ENCODE results near the gene JDP2. TPM values are rescaled to one million over a fixed set of nuclear protein-coding genes. Genes with fewer than 3 reads are reported as not detected.

The JDP2 gene
- total RNA-seq, 1 experiment from 2014 or later, result 2.9 TPM

DNA sequence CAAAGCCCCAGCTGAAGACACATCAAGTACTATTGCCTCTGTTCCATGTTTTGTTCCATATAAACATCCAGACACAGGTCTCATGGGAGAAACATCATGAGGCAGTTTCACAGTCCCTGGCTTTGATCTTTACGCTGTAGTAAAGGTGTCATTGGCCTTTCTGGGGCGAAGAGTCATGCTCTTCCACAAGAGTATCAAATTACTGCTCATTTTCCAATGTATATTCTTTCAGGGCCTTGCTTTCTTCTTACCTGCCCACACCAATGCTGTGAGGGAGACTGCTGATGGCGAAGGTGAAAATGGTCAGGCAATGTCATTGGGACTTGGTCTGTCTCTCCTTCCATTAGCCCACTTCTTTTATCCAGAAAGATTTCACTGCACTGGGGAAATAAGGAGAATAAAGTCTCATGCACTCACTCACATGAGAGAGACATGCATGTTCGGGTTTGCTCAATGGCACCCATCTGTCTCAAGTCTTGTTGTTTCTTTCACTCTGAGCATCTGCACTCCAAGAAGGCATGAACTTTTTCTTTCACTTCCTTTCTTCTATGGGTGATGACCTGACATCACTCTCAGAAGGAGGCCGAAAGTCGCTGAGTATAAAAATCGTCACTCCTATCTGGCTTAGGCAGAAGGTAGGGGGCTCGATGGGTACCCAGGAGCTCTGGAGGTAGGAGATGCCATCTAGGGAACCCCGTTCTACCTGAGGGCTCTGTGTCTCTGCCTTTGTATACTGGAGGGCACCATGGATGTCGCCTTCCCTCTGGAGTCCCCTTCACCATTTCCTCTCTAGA lies 1.3 kb upstream of the JDP2 start:
- no peaks in the 10 kb centered on the region for H3K9me3 ChIP-seq (replicated peaks)
- no peak overlapping the region for H3K4me3 ChIP-seq
- no peaks in the 10 kb centered on the region; the same call in 1 of the 2 replicates for H3K4me1 ChIP-seq
- DNase-seq, result no peak
- no peaks in the 10 kb centered on the region for H3K36me3 ChIP-seq
- H3K27me3 ChIP-seq, result no peaks in the 10 kb centered on the region
- H3K27ac ChIP-seq, result no peak overlapping the region

DNA sequence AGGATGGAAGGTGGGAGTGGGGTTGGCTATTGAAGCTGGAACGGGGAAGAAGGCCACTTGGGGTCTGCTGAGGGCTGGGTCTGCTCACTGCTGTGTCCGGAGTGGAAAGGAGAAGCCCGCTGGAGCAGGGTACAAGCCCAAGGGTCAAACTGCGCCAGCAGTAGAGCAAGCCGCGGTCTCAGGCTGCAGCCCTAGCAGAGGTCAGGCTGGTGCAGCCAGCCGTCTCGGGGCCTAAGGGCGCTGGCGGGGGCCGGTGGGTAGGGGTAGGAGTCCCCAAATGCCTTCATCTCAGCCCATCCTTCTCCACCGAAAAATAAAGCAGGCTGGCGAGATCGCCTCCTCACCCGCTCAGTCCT lies 718 bp upstream of the JDP2 start:
- Histone ChIP-seq H3K9me3 (replicated peaks) (no peaks in the 10 kb centered on the region), H3K36me3 (no peaks in the 10 kb centered on the region), H3K4me3 (peak overlapping the region; percentile 68), H3K4me1 (no peaks in the 10 kb centered on the region; the same call in 1 of the 2 replicates), H3K27me3 (no peaks in the 10 kb centered on the region), H3K27ac (no peak overlapping the region)
- DNase-seq, result no peak

DNA sequence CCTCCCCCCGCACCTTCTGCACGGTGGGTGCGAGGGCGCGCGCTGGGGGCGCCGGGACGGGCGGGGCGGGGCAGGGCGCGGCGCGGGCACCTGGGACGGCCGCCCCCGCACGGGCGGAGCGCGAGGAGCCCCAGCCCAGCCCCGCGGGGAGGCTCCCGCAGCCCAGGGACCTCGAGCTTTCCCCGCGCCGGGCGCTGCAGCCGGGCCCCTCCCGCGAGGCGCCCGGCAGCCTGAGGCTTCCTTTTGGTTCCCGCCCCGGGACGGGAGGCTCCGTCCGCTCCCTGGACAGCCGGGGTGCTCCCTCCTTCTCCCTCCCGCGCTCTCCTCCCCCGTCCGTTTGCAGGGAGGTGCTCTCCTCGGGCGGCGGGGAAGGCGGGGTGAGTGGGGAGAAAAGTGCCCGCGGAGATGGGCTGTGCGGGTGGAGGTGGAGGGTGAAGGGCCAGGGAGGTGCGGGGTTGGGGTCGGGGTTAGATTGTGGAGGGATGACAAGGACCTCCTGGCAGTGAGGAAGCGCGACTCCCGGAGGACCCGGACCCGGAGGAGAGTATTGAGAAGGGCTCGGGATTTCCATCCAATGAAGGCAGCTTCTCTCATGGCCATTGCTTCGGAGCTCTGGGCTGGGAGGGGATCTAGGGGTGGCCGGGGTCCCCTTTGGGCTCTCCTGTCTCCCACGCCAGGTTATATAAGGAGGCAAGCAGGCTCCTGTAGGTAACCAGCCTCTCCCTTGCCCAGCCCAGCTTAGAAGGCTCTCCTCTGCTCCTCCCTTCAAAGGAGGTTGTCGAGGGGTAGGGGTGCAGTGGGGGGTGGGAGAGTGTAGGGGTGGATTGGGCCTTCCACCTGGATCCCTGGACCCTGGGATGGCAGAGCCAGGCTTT lies 645 bp downstream of the JDP2 start:
- H3K27ac ChIP-seq, result no peak overlapping the region

GRCh38 chr14:75429562-75429961 lies 1.7 kb downstream of the JDP2 start:
- H3K27ac ChIP-seq, result no peak overlapping the region
- no peaks in the 10 kb centered on the region for H3K9me3 ChIP-seq (replicated peaks)
- H3K36me3 ChIP-seq, result no peaks in the 10 kb centered on the region
- H3K27me3 ChIP-seq, result no peaks in the 10 kb centered on the region
- DNase-seq, result no peak
- peaks cover 9% of the 10 kb centered on the region for H3K4me1 ChIP-seq
- H3K4me3 ChIP-seq, result no peak overlapping the region

More for the DNA sequence above, 645 bp downstream of the JDP2 start:
- peaks cover under 1% of the 10 kb centered on the region; the same call in 1 of the 2 replicates for H3K4me1 ChIP-seq
- H3K9me3 ChIP-seq (replicated peaks), result no peaks in the 10 kb centered on the region
- no peaks in the 10 kb centered on the region for H3K36me3 ChIP-seq
- peak overlapping the region; percentile 59 for H3K4me3 ChIP-seq
- DNase-seq, result no peak
- no peaks in the 10 kb centered on the region for H3K27me3 ChIP-seq

DNA sequence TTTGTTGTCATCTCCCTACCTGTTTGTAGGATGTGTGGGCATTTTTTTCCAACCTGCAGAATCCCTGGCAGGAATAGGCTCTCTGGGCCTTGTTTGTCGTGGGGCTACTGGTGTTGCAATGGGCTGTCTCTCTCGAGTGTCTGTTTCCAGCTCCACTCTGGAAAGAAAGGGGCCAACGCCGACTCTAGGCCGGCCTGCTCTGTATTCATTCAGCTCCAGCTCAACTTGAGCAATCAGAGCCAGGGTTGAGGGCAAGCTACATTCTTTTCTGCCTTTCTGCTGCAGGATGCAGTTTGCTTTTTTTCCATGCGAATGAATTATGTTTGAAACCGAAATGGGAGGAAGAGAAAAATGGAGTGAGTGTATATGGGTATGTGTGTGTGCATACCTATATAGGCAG lies 2.3 kb downstream of the JDP2 start:
- H3K4me3 ChIP-seq, result no peak overlapping the region
- no peak overlapping the region for H3K27ac ChIP-seq
- peaks cover 14% of the 10 kb centered on the region for H3K4me1 ChIP-seq

GRCh38 chr14:75430526-75430925 lies 2.7 kb downstream of the JDP2 start:
- no peaks in the 10 kb centered on the region for H3K9me3 ChIP-seq (replicated peaks)
- H3K27me3 ChIP-seq, result no peaks in the 10 kb centered on the region
- no peak overlapping the region for H3K4me3 ChIP-seq
- no peak overlapping the region for H3K27ac ChIP-seq
- no peak for DNase-seq
- H3K4me1 ChIP-seq, result peaks cover 17% of the 10 kb centered on the region
- no peaks in the 10 kb centered on the region for H3K36me3 ChIP-seq

More for the DNA sequence above, 2.3 kb downstream of the JDP2 start:
- no peaks in the 10 kb centered on the region for H3K9me3 ChIP-seq (replicated peaks)
- H3K36me3 ChIP-seq, result no peaks in the 10 kb centered on the region
- H3K27me3 ChIP-seq, result no peaks in the 10 kb centered on the region
- DNase-seq, result no peak

GRCh38 chr14:75430976-75431375 lies 3.2 kb downstream of the JDP2 start:
- Histone ChIP-seq H3K4me3 (no peak overlapping the region), H3K9me3 (replicated peaks) (no peaks in the 10 kb centered on the region), H3K4me1 (peaks cover 18% of the 10 kb centered on the region), H3K27ac (no peak overlapping the region), H3K36me3 (no peaks in the 10 kb centered on the region), H3K27me3 (no peaks in the 10 kb centered on the region)
- DNase-seq, result no peak

DNA sequence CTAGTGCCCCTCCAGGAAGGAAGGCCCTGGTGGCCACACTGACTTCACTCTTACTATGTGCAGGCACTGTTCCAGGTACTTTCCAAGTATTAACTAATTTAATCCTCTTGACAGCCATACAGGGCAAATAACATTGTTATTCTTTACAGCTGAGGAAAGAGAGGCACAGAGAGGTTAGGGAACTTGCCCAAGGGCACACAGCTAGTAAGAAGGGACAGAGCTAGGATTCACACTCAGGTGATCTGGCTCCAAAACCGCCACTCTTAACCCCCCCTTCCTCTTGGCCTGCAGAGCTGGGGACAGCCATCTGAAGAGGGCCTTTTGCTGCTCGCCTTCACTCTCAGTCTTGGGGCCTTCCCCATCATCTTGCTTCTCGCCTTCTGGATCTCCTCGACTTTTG lies 4.0 kb downstream of the JDP2 start:
- no peaks in the 10 kb centered on the region for H3K9me3 ChIP-seq (replicated peaks)
- no peaks in the 10 kb centered on the region for H3K36me3 ChIP-seq
- H3K4me1 ChIP-seq, result peaks cover 18% of the 10 kb centered on the region
- no peak overlapping the region for H3K4me3 ChIP-seq
- no peak overlapping the region for H3K27ac ChIP-seq
- no peaks in the 10 kb centered on the region for H3K27me3 ChIP-seq
- no peak for DNase-seq

DNA sequence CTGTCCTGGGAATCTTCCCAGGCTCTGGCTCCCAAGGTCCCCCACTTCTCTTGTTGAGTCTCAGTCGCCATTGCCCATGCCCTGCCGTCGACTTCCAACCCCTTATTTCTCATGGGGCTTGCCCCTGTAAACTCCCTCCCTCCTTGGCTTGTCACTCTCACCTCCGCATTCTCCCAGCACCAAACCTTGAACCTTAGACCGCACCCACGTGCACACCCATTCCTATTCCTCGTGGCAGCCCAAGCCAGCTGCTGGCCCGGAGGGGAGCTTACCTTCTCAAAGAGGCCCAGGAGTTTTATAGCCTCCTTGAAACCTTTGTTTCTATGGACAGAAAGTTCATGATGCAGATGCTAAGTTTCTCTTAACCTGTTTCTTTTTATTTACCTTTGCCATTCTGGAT lies 4.6 kb downstream of the JDP2 start:
- H3K36me3 ChIP-seq, result no peaks in the 10 kb centered on the region
- peaks cover 22% of the 10 kb centered on the region for H3K4me1 ChIP-seq
- H3K27me3 ChIP-seq, result no peaks in the 10 kb centered on the region
- DNase-seq, result no peak
- H3K4me3 ChIP-seq, result no peak overlapping the region
- no peaks in the 10 kb centered on the region for H3K9me3 ChIP-seq (replicated peaks)
- H3K27ac ChIP-seq, result no peak overlapping the region

- no peaks in the 10 kb centered on the region for H3K27me3 ChIP-seq
- peak; percentile 29 to 38 for DNase-seq
- H3K27ac ChIP-seq, result peak overlapping the region; percentile 48
- H3K9me3 ChIP-seq (replicated peaks), result no peaks in the 10 kb centered on the region
- peaks cover 24% of the 10 kb centered on the region for H3K4me1 ChIP-seq
- no peak overlapping the region for H3K4me3 ChIP-seq
- no peaks in the 10 kb centered on the region for H3K36me3 ChIP-seq
Measured at GRCh38 chr14:75433631-75434071, 5.8 kb downstream of the JDP2 start.

- no peaks in the 10 kb centered on the region for H3K36me3 ChIP-seq
- DNase-seq, result peak; percentile 75 to 85
- no peaks in the 10 kb centered on the region for H3K27me3 ChIP-seq
- no peaks in the 10 kb centered on the region for H3K9me3 ChIP-seq (replicated peaks)
- peaks cover 24% of the 10 kb centered on the region for H3K4me1 ChIP-seq
- H3K27ac ChIP-seq, result peak overlapping the region; percentile 48
- H3K4me3 ChIP-seq, result no peak overlapping the region
Measured at GRCh38 chr14:75434138-75434889, 6.5 kb downstream of the JDP2 start.

DNA sequence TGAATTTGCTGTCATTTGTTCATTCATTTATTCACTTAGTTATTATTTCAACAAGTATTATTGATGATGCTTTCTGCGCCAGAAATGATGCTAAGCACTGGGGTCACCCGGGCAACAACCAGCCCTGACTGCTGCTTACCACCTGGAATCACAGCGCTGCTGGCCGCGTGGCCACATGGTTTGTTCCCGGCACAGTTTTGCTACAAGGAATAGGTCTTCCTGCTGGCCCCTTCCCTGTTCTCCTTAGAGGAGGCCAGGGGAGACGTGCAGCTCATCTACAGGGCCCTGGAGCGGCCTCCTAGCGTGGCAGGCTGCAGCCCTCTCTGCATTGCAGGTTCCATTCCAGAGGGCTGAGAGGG lies 7.0 kb downstream of the JDP2 start:
- DNase-seq, result no peak
- H3K36me3 ChIP-seq, result no peaks in the 10 kb centered on the region
- H3K27me3 ChIP-seq, result no peaks in the 10 kb centered on the region
- H3K9me3 ChIP-seq (replicated peaks), result no peaks in the 10 kb centered on the region
- no peak overlapping the region for H3K4me3 ChIP-seq
- H3K4me1 ChIP-seq, result peaks cover 24% of the 10 kb centered on the region
- H3K27ac ChIP-seq, result peak overlapping the region; percentile 48; the same call in 1 of the 2 replicates

DNA sequence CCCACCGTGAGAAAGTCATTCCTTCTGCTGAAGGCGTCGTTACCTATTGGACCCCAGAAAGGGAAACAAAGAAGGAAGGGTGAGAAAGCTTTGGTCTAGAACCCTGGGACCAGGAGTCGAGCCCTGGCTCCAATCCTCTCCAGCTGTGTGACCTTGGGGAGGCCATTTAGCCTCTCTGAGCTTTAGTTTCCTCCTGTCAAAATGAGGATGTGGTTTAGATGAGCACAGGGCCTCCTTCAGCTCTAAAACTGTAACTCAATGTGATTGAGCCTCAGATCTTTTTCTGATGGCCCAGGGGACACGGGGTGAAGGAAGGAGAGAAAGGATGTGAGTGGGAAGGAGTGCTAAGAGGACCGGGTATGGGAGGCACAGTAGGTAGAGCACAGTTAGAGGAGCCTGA lies 7.7 kb downstream of the JDP2 start:
- Histone ChIP-seq H3K27ac (no peak overlapping the region), H3K4me3 (no peak overlapping the region), H3K36me3 (no peaks in the 10 kb centered on the region), H3K27me3 (no peaks in the 10 kb centered on the region), H3K9me3 (replicated peaks) (no peaks in the 10 kb centered on the region), H3K4me1 (peaks cover 24% of the 10 kb centered on the region)
- DNase-seq, result no peak

DNA sequence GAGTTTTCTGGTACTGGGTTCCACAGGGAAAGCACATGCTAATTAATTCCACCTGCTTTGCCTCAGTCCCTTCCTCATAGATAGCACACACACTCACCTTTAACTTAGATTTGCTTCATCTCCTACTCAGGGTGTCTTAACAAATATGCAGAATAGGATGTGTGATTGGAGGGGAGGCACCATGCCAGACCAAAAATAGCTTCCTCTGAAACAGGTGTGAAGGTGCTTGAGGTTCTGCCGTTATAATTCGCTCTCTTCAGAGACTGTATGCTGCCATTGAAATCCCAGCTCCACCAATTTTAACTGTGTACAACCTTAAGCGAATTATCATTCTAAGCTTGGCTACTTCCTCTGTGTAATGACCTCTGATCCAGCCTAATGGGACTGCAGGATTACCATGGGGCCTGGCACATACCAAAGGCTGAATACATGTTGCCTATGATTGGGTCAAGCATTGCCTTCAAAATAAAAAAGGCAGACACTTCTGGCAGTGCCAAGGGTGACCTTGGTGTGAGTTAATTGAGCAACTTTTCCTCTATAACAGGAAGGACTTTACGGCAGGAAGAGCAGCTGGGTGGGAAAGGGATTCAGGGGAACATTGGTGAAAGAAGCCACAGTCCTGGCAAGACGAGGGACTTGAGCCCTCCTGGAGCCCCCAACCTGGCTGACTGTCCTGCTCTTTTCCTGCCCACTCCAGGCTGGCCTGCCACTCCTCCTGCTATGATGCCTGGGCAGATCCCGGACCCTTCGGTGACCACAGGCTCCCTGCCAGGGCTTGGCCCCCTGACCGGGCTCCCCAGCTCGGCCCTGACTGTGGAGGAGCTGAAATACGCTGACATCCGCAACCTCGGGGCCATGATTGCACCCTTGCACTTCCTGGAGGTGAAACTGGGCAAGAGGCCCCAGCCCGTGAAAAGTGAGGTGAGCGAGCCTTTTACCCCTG lies 9.7 kb downstream of the JDP2 start:
- H3K9me3 ChIP-seq (replicated peaks), result no peaks in the 10 kb centered on the region
- H3K4me1 ChIP-seq, result peaks cover 24% of the 10 kb centered on the region
- no peak overlapping the region for H3K4me3 ChIP-seq
- DNase-seq, result no peak
- no peak overlapping the region for H3K27ac ChIP-seq
- no peaks in the 10 kb centered on the region for H3K27me3 ChIP-seq
- no peaks in the 10 kb centered on the region for H3K36me3 ChIP-seq

All from SJCRH30 (cell line).